Smooth muscle cell (in vitro differentiated cells): Measurements from ENCODE around the gene UBE2QL1. TPM values are rescaled to one million over a fixed set of nuclear protein-coding genes. Genes with fewer than 3 reads are reported as not detected.

ENCODE experiments used
- DNase-seq: peaks from one replicate; lab custom pipeline; 2025; ENCODE audit not compliant: unreplicated experiment; lab: John Stamatoyannopoulos, UW
- H2AFZ ChIP-seq: fragments of 200-600 bp; sonication (generic); 2 replicates; pipeline ENCODE4 v1.6.0; 2016; ENCODE audit warnings: antibody characterized with exemption, low read depth, mild to moderate bottlenecking
- H3F3A ChIP-seq: fragments of 200-600 bp; sonication (generic); 2 replicates; pipeline ENCODE4 v1.6.0; 2017; ENCODE audit warnings: antibody characterized with exemption, low read depth
- H3K27ac ChIP-seq: fragments of 200-600 bp; sonication (generic); 2 replicates; pipeline ENCODE4 v1.5.1; 2016; ENCODE audit warnings: low read depth, mild to moderate bottlenecking
- H3K27me3 ChIP-seq: fragments of 200-600 bp; sonication (generic); 2 replicates; pipeline ENCODE4 v1.6.1; 2016; ENCODE audit warnings: low read depth, mild to moderate bottlenecking
- H3K36me3 ChIP-seq: fragments of 200-600 bp; sonication (generic); 2 replicates; pipeline ENCODE4 v1.5.1; 2016; ENCODE audit warnings: low read depth
- H3K4me1 ChIP-seq: fragments of 200-600 bp; sonication (generic); 2 replicates; pipeline ENCODE4 v1.5.1; 2016; ENCODE audit warnings: low read depth
- H3K4me2 ChIP-seq: fragments of 200-600 bp; sonication (generic); 2 replicates; pipeline ENCODE4 v1.6.0; 2016; ENCODE audit warnings: mild to moderate bottlenecking
- H3K4me3 ChIP-seq: fragments of 200-600 bp; sonication (generic); 2 replicates; pipeline ENCODE4 v1.5.1; 2016; ENCODE audit warnings: mild to moderate bottlenecking
- H3K79me2 ChIP-seq: fragments of 200-600 bp; sonication (generic); 2 replicates; pipeline ENCODE4 v1.6.0; 2016; ENCODE audit warnings: low read depth, mild to moderate bottlenecking
- H3K9ac ChIP-seq: fragments of 200-600 bp; sonication (generic); 2 replicates; pipeline ENCODE4 v1.6.0; 2016; ENCODE audit warnings: low read depth
- H3K9me3 ChIP-seq: fragments of 200-600 bp; sonication (generic); replicated peaks from 2 replicates; pipeline ENCODE4 v1.5.1; 2016; ENCODE audit warnings: low read depth
- H4K20me1 ChIP-seq: fragments of 200-600 bp; sonication (generic); 2 replicates; pipeline ENCODE4 v1.6.0; 2016; ENCODE audit warnings: low read depth
- WGBS: methylation state at CpG from one replicate; pipeline ENCODE4 v1.1.7; 2016; ENCODE audit warnings: low lambda C conversion rate; 5-methylcytosine and 5-hydroxymethylcytosine counted together
- polyA plus RNA-seq: library from polyadenylated mRNA; unstranded; fragments of >200 nt; fragmentation: Nextera tagmentation; extraction: Ambion mirVana; gene quantifications from 2 replicates; pipeline ENCODE4 v1.2.1, GENCODE V29; 2016
- total RNA-seq: library from RNA; depleted of rRNA; stranded (reverse); fragments of >200 nt; gene quantifications from 2 replicates; pipeline ENCODE4 v1.2.3, GENCODE V29; 2014
- TF ChIP-seq, protein P1 (sequence below): fragments of 200-600 bp; sonication (generic); IDR thresholded peaks from 2 replicates; pipeline ENCODE4 v1.5.1; 2017; ENCODE audit warnings: borderline replicate concordance, mild to moderate bottlenecking, antibody characterized with exemption; ENCODE audit not compliant: insufficient read depth, poor library complexity, severe bottlenecking

UBE2QL1 gene
- total and polyA plus RNA-seq, 2 experiments from 2014 or later = 1.2 to 1.3 TPM

DNA sequence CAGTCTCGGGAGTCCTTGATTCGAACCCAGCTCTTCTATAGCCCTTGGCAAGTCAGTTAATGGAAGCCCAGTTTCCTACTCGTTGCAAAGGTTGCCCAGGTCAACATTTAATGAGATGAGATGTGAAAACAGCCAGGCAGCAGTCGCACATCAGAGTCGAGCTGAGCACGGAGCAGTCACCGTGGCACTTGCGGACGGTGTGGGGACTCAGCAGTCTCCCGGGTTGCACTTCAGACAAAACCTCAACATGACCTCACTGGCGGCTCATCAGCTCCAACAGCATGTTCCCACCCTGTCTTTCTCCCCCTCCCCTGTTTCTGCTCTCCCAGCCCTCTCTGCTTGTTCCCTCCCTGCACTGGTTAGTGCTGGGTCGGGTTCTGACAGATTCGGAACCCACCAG, 35.8 kb downstream of the UBE2QL1 start:
- Histone ChIP-seq H3K27me3 (peaks cover 18% of the 10 kb centered on the region), H3K4me3 (no peak overlapping the region), H3K9me3 (no peaks in the 10 kb centered on the region), H4K20me1 (peaks cover 6% of the 10 kb centered on the region), H3K4me1 (no peaks in the 10 kb centered on the region), H3K79me2 (no peaks in the 10 kb centered on the region), H3K36me3 (no peaks in the 10 kb centered on the region), H3K4me2 (no peak overlapping the region), H3F3A (no peaks in the 10 kb centered on the region), H2AFZ (no peak overlapping the region), H3K9ac (no peak overlapping the region), H3K27ac (no peak overlapping the region)
- WGBS = 81% methylated on average over 13 of the region's 13 CpGs
- DNase-seq = no peak
- TF ChIP-seq, protein P1, sequence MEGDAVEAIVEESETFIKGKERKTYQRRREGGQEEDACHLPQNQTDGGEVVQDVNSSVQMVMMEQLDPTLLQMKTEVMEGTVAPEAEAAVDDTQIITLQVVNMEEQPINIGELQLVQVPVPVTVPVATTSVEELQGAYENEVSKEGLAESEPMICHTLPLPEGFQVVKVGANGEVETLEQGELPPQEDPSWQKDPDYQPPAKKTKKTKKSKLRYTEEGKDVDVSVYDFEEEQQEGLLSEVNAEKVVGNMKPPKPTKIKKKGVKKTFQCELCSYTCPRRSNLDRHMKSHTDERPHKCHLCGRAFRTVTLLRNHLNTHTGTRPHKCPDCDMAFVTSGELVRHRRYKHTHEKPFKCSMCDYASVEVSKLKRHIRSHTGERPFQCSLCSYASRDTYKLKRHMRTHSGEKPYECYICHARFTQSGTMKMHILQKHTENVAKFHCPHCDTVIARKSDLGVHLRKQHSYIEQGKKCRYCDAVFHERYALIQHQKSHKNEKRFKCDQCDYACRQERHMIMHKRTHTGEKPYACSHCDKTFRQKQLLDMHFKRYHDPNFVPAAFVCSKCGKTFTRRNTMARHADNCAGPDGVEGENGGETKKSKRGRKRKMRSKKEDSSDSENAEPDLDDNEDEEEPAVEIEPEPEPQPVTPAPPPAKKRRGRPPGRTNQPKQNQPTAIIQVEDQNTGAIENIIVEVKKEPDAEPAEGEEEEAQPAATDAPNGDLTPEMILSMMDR = no peak

DNA sequence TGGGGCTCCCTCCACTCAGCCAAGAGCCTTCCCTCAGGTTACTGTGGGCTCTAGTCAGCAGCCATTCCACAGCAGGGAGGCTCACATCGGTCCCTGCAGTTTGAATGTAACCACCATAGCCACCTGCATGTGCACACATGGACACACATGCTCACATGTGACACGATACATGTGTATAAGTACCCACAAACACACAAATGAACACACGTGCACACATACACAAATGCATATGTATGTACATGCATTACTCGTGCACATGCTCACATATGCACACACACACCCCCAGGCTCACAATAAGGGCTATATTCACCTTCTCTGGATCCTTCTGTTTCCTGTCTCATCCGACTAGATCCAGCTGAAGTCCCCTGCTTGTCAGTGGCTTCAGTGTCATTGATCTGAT, 36.2 kb downstream of the UBE2QL1 start:
- TF ChIP-seq, protein P1 = no peak
- DNase-seq = no peak
- no peaks in the 10 kb centered on the region for H3K36me3 ChIP-seq
- no peaks in the 10 kb centered on the region for H3K9me3 ChIP-seq
- no peaks in the 10 kb centered on the region for H3F3A ChIP-seq
- H3K4me2 ChIP-seq = no peak overlapping the region
- H3K4me3 ChIP-seq = no peak overlapping the region
- no peak overlapping the region for H2AFZ ChIP-seq
- no peak overlapping the region for H3K27ac ChIP-seq
- H3K79me2 ChIP-seq = no peaks in the 10 kb centered on the region
- peaks cover 20% of the 10 kb centered on the region for H3K27me3 ChIP-seq
- H3K4me1 ChIP-seq = no peaks in the 10 kb centered on the region
- H4K20me1 ChIP-seq = peaks cover 6% of the 10 kb centered on the region
- H3K9ac ChIP-seq = no peak overlapping the region
- 82% methylated on average over 5 of the region's 5 CpGs for WGBS

DNA sequence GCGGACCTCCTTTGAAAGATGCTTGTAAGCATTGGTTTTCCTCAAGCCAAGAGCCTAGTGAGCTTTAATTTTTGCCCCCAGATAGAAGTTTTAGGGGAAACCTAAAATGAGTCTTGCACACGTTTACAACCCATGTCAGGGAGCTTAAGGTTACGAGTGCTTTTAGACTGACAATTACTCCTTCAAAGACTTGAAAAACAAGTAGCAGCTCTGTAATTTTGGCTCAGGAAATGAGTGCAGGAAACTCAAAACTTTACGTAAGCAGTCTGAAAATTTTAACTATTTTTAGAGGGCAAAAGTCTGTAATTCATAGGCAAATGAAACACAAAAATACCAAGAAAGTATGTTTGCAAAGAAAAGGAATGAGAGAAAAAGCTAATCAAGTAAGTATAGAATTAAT, 36.8 kb downstream of the UBE2QL1 start:
- Histone ChIP-seq H2AFZ (no peak overlapping the region), H3F3A (no peaks in the 10 kb centered on the region), H4K20me1 (peaks cover 6% of the 10 kb centered on the region), H3K4me2 (no peak overlapping the region), H3K27me3 (peaks cover 26% of the 10 kb centered on the region), H3K36me3 (no peaks in the 10 kb centered on the region), H3K4me3 (no peak overlapping the region), H3K27ac (no peak overlapping the region), H3K9ac (no peak overlapping the region), H3K4me1 (no peaks in the 10 kb centered on the region), H3K9me3 (no peaks in the 10 kb centered on the region), H3K79me2 (no peaks in the 10 kb centered on the region)
- DNase-seq = no peak
- 58% methylated on average over 4 of the region's 4 CpGs for WGBS
- TF ChIP-seq, protein P1 = no peak

DNA sequence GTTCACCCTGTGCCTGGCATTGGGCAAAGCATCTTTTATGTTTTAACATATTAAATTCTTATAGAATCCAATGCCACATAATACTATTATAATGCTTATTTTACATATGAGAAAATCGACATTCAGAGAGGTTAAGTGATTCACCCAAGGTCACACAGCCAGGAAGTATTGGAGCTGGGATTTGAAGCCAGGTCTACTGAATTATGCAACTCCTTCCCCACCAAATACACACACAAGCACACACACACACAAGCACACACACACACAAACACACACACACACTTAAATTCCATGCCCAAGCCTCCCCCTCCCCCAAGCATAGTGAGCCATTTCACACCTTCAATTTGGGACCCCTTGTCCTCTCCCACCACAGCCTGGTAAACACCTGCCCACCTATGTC, 37.4 kb downstream of the UBE2QL1 start:
- TF ChIP-seq, protein P1 = no peak
- no peaks in the 10 kb centered on the region for H3K79me2 ChIP-seq
- no peak overlapping the region for H3K4me3 ChIP-seq
- H2AFZ ChIP-seq = no peak overlapping the region
- H4K20me1 ChIP-seq = peaks cover 6% of the 10 kb centered on the region
- H3K4me1 ChIP-seq = no peaks in the 10 kb centered on the region
- no peak for DNase-seq
- H3K9me3 ChIP-seq = no peaks in the 10 kb centered on the region
- H3K9ac ChIP-seq = no peak overlapping the region
- no peaks in the 10 kb centered on the region for H3F3A ChIP-seq
- no peak overlapping the region for H3K27ac ChIP-seq
- H3K27me3 ChIP-seq = peaks cover 31% of the 10 kb centered on the region
- WGBS = 90% methylated on average over 1 of the region's 1 CpG
- no peaks in the 10 kb centered on the region for H3K36me3 ChIP-seq
- no peak overlapping the region for H3K4me2 ChIP-seq
